SK-N-MC (cell line): ENCODE data around the gene TNMD.

Experiments used
- DNase-seq: peaks from one replicate; pipeline ENCODE4 v3.0.0-alpha.2; 2011; ENCODE audit warnings: low read depth, low spot score
- H3K27ac ChIP-seq: fragments of 200-600 bp; sonication (generic); 2 replicates; pipeline ENCODE4 v1.5.1; 2016; ENCODE audit warnings: mixed run types
- H3K36me3 ChIP-seq: fragments of 200-600 bp; sonication (generic); 2 replicates; pipeline ENCODE4 v1.6.1; 2017; ENCODE audit warnings: antibody characterized with exemption, low read length, mixed read lengths; ENCODE audit not compliant: insufficient read depth
- H3K4me3 ChIP-seq: fragments of 200-600 bp; sonication (generic); 2 replicates; pipeline ENCODE4 v1.5.1; 2016
- H3K9ac ChIP-seq: fragments of 200-600 bp; sonication (generic); 2 replicates; pipeline ENCODE4 v1.8.0; 2017; ENCODE audit warnings: mixed run types, mixed read lengths; ENCODE audit not compliant: insufficient read length
- H3K9me3 ChIP-seq: fragments of 200-600 bp; sonication (generic); 2 replicates; pipeline ENCODE4 v1.6.1; 2017; ENCODE audit warnings: low read depth, mild to moderate bottlenecking, antibody characterized with exemption, low read length, moderate library complexity, mixed read lengths
- EZH2 ChIP-seq: fragments of 200-600 bp; sonication (generic); IDR thresholded peaks from one replicate; pipeline ENCODE4 v1.6.1; 2017; ENCODE audit warnings: antibody characterized with exemption
- FOXP2 ChIP-seq: optimal IDR thresholded peaks from 2 replicates; pipeline ENCODE3; 2011; ENCODE audit warnings: mild to moderate bottlenecking, moderate library complexity; ENCODE audit not compliant: insufficient read depth; ENCODE audit errors: extremely low read length, control extremely low read depth
- POLR2AphosphoS5 ChIP-seq: IDR thresholded peaks from 2 replicates; pipeline ENCODE4 v1.6.1; 2012; ENCODE audit warnings: mild to moderate bottlenecking, low read depth, low read length, borderline replicate concordance

Gene TNMD

DNA sequence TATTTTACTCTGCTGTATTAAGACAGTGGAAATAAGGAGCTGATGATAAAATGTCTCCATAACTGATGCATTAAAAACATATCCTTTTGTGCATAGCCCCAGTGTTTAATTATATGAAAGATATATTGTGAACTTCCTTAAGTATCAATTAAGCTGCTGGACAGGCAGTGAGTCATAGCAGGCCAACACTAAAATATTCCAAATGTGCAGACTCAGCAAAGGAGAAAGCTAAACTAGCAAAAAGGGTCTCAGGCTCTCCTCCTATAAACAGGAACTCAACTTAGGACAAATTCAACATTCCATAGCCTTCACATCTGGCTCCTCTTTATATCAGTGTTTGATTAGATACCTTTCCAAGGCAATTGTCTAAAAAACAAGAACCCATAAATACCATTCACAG is 15.6 kb downstream of the TNMD start:
- no peak for TF ChIP-seq POLR2AphosphoS5
- TF ChIP-seq EZH2 = no peak
- H3K36me3 ChIP-seq = no peaks in the 10 kb centered on the region
- DNase-seq = no peak
- H3K9ac ChIP-seq = no peak overlapping the region
- no peaks in the 10 kb centered on the region for H3K9me3 ChIP-seq
- H3K27ac ChIP-seq = no peak overlapping the region
- no peak overlapping the region for H3K4me3 ChIP-seq

DNA sequence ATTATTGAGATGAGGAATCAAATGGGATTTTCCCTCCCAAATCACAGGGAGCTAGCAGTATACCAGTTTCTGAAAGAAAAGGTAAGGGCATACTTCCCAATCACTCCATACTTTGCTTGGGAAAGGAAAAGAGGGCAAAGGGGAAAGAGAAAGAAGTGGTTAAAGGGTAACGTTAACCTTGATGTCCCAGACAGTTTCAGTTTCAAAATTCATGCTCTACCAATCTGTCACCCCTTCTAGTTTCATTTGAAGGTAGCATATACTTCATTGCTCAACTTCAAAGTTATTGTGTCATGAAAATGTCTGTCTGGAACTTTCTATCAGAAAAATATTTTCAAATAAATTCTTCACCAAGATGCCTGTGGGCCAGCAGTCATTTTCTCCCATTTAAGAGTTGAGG is 16.0 kb downstream of the TNMD start:
- Histone ChIP-seq H3K9ac (no peak overlapping the region), H3K36me3 (no peaks in the 10 kb centered on the region), H3K4me3 (no peak overlapping the region), H3K9me3 (no peaks in the 10 kb centered on the region), H3K27ac (no peak overlapping the region)
- TF ChIP-seq POLR2AphosphoS5 (no peak), EZH2 (no peak), FOXP2 (no peak)
- no peak for DNase-seq

DNA sequence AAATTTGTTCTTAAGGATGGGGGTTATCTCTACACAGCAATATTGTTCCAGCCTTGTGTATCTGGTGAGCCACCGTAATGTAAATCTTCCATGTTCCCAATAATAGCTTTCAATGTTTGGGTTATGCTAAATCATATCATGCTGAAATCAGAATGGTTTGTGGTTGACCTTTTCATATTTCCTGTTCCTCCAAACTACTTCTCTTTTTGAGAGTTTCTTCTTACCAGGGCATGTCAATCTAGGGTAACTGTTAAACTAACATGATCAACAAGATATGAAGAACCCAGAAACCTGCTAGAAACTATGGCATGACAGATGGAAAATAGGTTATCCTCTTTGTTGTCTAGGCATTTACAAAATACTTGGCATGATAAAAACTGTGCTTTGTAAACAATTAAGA is 22.0 kb downstream of the TNMD start:
- Histone ChIP-seq H3K9ac (no peak overlapping the region), H3K36me3 (no peaks in the 10 kb centered on the region), H3K4me3 (no peak overlapping the region), H3K9me3 (no peaks in the 10 kb centered on the region), H3K27ac (no peak overlapping the region)
- DNase-seq = no peak
- TF ChIP-seq FOXP2 = no peak
- TF ChIP-seq EZH2 = no peak
- no peak for TF ChIP-seq POLR2AphosphoS5

DNA sequence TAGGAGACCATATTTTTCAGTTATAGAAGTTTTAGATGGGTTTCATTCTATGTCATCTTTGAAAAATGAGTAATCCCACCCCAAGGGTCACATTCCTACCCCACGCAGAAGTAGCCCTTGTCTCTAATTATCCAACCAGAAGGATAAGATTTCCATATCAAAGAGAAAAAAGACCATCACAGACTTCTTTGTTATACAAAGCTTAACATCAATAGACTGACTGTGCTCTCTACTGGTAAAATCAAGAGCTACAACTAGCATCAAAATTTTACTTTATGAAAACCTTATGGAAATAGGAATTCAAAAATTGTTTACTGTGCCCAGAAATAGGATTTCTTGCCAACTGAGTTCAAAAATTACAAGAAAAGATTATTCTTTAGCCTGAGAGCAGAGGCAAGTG is 24.9 kb downstream of the TNMD start:
- no peak overlapping the region for H3K27ac ChIP-seq
- TF ChIP-seq FOXP2 (no peak), POLR2AphosphoS5 (no peak), EZH2 (no peak)
- H3K9ac ChIP-seq = no peak overlapping the region
- H3K9me3 ChIP-seq = no peaks in the 10 kb centered on the region
- DNase-seq = no peak
- H3K4me3 ChIP-seq = no peak overlapping the region
- no peaks in the 10 kb centered on the region for H3K36me3 ChIP-seq

- H3K9me3 ChIP-seq = no peaks in the 10 kb centered on the region
- H3K36me3 ChIP-seq = no peaks in the 10 kb centered on the region
- H3K4me3 ChIP-seq = no peak overlapping the region
- no peak for DNase-seq
- H3K9ac ChIP-seq = no peak overlapping the region
- H3K27ac ChIP-seq = no peak overlapping the region
- TF ChIP-seq FOXP2 (no peak), EZH2 (no peak), POLR2AphosphoS5 (no peak)
Measured at GRCh38 chrX:100611951-100612350, 27.2 kb downstream of the TNMD start.

DNA sequence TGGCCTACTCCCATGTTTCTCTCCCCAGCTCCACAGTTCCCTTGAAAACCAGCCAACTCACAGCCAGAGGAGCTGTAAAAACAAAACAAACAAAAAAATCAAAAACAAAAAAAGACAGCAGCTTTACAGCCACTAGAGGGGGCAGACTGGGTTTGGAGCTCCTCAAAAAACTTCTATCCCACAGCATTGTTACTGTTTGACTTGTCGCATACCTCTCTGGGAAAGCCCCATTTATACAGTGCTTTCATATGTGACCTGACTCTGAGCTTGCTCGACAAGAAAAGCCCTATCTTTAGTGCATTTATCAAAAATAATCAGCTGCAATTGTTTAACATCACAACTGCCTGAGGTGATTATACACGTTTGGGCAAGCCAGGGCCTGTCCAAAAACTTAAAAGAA is 30.3 kb downstream of the TNMD start:
- H3K4me3 ChIP-seq = no peak overlapping the region
- no peak overlapping the region for H3K27ac ChIP-seq
- H3K9ac ChIP-seq = no peak overlapping the region
- H3K36me3 ChIP-seq = no peaks in the 10 kb centered on the region
- no peaks in the 10 kb centered on the region for H3K9me3 ChIP-seq
- DNase-seq = no peak
- TF ChIP-seq EZH2 (no peak), POLR2AphosphoS5 (no peak), FOXP2 (no peak)

- Histone ChIP-seq H3K27ac (no peak overlapping the region), H3K36me3 (no peaks in the 10 kb centered on the region), H3K9ac (no peak overlapping the region), H3K4me3 (no peak overlapping the region), H3K9me3 (no peaks in the 10 kb centered on the region)
- no peak for DNase-seq
- TF ChIP-seq POLR2AphosphoS5 = no peak
- no peak for TF ChIP-seq EZH2
- TF ChIP-seq FOXP2 = no peak
Measured at GRCh38 chrX:100623001-100623400, 38.3 kb downstream of the TNMD start.

DNA sequence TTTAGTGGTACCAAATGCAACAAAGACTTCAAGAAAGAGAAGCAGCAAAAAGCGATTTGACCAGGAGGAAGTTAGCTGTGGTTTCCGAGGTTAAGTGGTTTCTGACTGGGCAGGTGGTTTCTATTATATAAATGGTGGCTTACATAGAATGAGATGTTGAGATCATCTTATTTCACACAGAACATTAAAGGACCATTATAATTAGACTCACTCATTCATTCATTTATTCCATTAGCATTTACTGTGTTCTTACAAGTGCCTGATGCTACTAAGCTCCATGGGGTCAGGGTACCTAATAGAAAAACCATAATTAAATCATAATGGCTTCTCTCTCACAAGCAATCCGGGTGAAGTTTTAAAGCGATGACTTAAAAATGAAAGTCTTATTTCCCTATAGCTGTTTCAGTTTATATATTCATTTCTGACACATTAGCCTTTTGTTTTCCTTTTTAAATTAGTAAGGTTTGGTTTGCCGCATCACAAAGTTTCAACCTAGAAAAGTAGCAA is 41.3 kb downstream of the TNMD start:
- H3K36me3 ChIP-seq = peaks cover 11% of the 10 kb centered on the region; the same call in 1 of the 2 replicates
- no peak for DNase-seq
- H3K4me3 ChIP-seq = no peak overlapping the region

GRCh38 chrX:100635040-100635439 is 50.3 kb downstream of the TNMD start:
- Histone ChIP-seq H3K27ac (no peak overlapping the region), H3K9me3 (no peaks in the 10 kb centered on the region), H3K36me3 (peaks cover 18% of the 10 kb centered on the region), H3K9ac (no peak overlapping the region), H3K4me3 (peak overlapping the region; percentile 83)
- DNase-seq = no peak
- TF ChIP-seq FOXP2 = no peak

More for the DNA sequence above, 41.3 kb downstream of the TNMD start:
- Histone ChIP-seq H3K27ac (no peak overlapping the region), H3K9me3 (no peaks in the 10 kb centered on the region), H3K9ac (no peak overlapping the region)
- TF ChIP-seq EZH2 = no peak
- TF ChIP-seq POLR2AphosphoS5 = no peak
- TF ChIP-seq FOXP2 = no peak

DNA sequence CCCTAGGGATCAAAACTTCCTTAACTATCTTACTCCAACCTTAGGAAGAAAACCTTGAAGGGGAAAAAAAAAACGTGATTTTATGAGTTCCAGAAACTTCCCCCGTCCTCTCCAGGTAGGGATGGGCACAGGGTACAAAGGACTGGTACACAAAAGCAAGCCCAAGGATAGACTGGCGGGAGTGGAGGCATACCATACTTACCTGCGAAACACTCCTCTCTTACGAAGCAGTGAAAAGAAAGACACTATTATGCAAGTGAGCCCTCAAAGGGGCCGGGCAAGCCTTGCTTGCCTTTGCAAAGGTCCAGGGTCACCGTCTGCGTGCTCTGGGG is 51.2 kb downstream of the TNMD start:
- DNase-seq = no peak
- H3K9me3 ChIP-seq = no peaks in the 10 kb centered on the region
- no peak overlapping the region for H3K27ac ChIP-seq
- TF ChIP-seq FOXP2 = no peak
- TF ChIP-seq EZH2 = no peak
- TF ChIP-seq POLR2AphosphoS5 = no peak
- peak overlapping the region; percentile 83 for H3K4me3 ChIP-seq
- peaks cover 13% of the 10 kb centered on the region for H3K36me3 ChIP-seq
- H3K9ac ChIP-seq = peak overlapping the region; percentile 92
